Measurements from ENCODE around the gene RWDD4. TPM values are rescaled to one million over a fixed set of nuclear protein-coding genes. Genes with fewer than 3 reads are reported as not detected.

RWDD4 gene
- total RNA-seq (30.3 TPM in 2 replicates), polyA plus RNA-seq (20.6 and 24.9 TPM in 2 replicates)

GRCh38 chr4:183659029-183659871 is at the start of gene RWDD4, which contains the start of gene TRAPPC11:
Gene RWDD4 (minus strand): TSS chr4:183659185. CDS start chr4:183658952, 233 bp downstream.
Gene TRAPPC11 (plus strand): TSS chr4:183659293. CDS start chr4:183663868, 4,575 bp downstream.
- peaks cover 10% of the 10 kb centered on the region for H3K4me1 ChIP-seq (ENCODE audit: insufficient read depth)

GRCh38 chr4:183702492-183702891 is 43.5 kb upstream of the RWDD4 start:
- Histone ChIP-seq H3K4me1 (ENCODE audit: insufficient read depth) (no peaks in the 10 kb centered on the region), H3K36me3 (replicated peaks; ENCODE audit: insufficient read depth, low read depth) (peaks cover 4% of the 10 kb centered on the region), H2AFZ (no peak overlapping the region), H4K20me1 (ENCODE audit: insufficient read depth, poor library complexity, severe bottlenecking) (no peaks in the 10 kb centered on the region), H3K4me3 (no peak overlapping the region), H3K9me2 (replicated peaks; ENCODE audit: insufficient read depth) (no peaks in the 10 kb centered on the region), H3K9me3 (ENCODE audit: low read depth) (no peaks in the 10 kb centered on the region), H3K27me3 (no peaks in the 10 kb centered on the region), H3K4me2 (no peak overlapping the region), H3K27ac (no peak overlapping the region), H3K79me2 (no peaks in the 10 kb centered on the region)
- DNase-seq (ENCODE audit: low spot score) = no peak
- no peak for TF ChIP-seq EZH2phosphoT487 (IDR thresholded peaks at IDR 0.05; ENCODE audit: low read depth, severe bottlenecking, unreplicated experiment)
- TF ChIP-seq CTCF (IDR thresholded peaks at IDR 0.05; ENCODE audit: poor library complexity) = no peak
- TF ChIP-seq EZH2 (IDR thresholded peaks at IDR 0.05; ENCODE audit: borderline replicate concordance) = no peak
- WGBS (ENCODE audit: low lambda C conversion rate, missing lambda C conversion rate) = 50% methylated on average over 1 of the region's 1 CpG

More at GRCh38 chr4:183659029-183659871, at the start of gene RWDD4, which contains the start of gene TRAPPC11:
- Histone ChIP-seq H3K79me2 (peaks cover 64% of the 10 kb centered on the region), H3K9me2 (replicated peaks; ENCODE audit: insufficient read depth) (no peaks in the 10 kb centered on the region), H3K27me3 (no peaks in the 10 kb centered on the region), H3K36me3 (replicated peaks; ENCODE audit: insufficient read depth, low read depth) (no peaks in the 10 kb centered on the region), H3K27ac (peak within 1 kb of the TSS; percentile 99), H3K9me3 (ENCODE audit: low read depth) (no peaks in the 10 kb centered on the region), H3K4me3 (peak within 1 kb of the TSS; percentile 92), H3K4me2 (peak within 1 kb of the TSS; percentile 90), H4K20me1 (ENCODE audit: insufficient read depth, poor library complexity, severe bottlenecking) (no peaks in the 10 kb centered on the region), H2AFZ (peak within 1 kb of the TSS; percentile 90)
- TF ChIP-seq EZH2phosphoT487 (IDR thresholded peaks at IDR 0.05; ENCODE audit: low read depth, severe bottlenecking, unreplicated experiment) (no peak), CTCF (IDR thresholded peaks at IDR 0.05; ENCODE audit: poor library complexity) (peak; percentile 3)
- DNase-seq (ENCODE audit: low spot score) = peak; percentile 97
- WGBS (ENCODE audit: low lambda C conversion rate, missing lambda C conversion rate) = 2% methylated on average over 37 of the region's 63 CpGs

- peaks cover 4% of the 10 kb centered on the region for H3K36me3 ChIP-seq (replicated peaks; ENCODE audit: insufficient read depth, low read depth)
- no peak overlapping the region for H3K4me3 ChIP-seq
- H3K27me3 ChIP-seq = no peaks in the 10 kb centered on the region
- DNase-seq (ENCODE audit: low spot score) = no peak
- no peak overlapping the region for H2AFZ ChIP-seq
- H3K9me2 ChIP-seq (replicated peaks; ENCODE audit: insufficient read depth) = no peaks in the 10 kb centered on the region
- no peaks in the 10 kb centered on the region for H3K4me1 ChIP-seq (ENCODE audit: insufficient read depth)
- no peak overlapping the region for H3K4me2 ChIP-seq
- WGBS (ENCODE audit: low lambda C conversion rate, missing lambda C conversion rate) = 92% methylated on average over 4 of the region's 4 CpGs
- no peaks in the 10 kb centered on the region for H3K79me2 ChIP-seq
- no peaks in the 10 kb centered on the region for H4K20me1 ChIP-seq (ENCODE audit: insufficient read depth, poor library complexity, severe bottlenecking)
- H3K27ac ChIP-seq = no peak overlapping the region
- H3K9me3 ChIP-seq (ENCODE audit: low read depth) = no peaks in the 10 kb centered on the region
- TF ChIP-seq EZH2 (IDR thresholded peaks at IDR 0.05; ENCODE audit: borderline replicate concordance) (no peak), CTCF (IDR thresholded peaks at IDR 0.05; ENCODE audit: poor library complexity) (no peak), EZH2phosphoT487 (IDR thresholded peaks at IDR 0.05; ENCODE audit: low read depth, severe bottlenecking, unreplicated experiment) (no peak)
These were observed 41.4 kb upstream of the RWDD4 start for GRCh38 chr4:183700407-183700806.
